ENCODE measurements around the gene TLE3.

The TLE3 gene

DNA sequence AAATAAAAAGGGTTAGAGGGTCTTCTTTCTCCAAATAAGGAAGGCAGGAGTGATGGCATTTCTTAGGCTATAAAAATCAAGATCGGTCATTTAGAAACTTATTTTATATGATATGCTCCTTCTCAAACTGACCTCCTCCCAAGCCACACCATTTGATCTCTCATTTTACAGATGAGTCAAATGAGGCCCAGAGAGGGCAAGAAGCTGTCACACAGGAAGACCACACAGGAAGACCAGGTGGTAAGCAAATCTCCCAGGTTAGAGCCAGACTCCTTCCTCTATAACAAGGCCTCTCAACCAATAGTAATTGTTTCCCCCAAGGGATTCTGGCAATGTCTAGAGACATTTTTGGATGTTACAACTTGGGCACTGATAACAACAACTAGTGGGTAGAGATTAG is 13.8 kb downstream of the TLE3 start:
- no peak for DNase-seq (ENCODE audit: low read depth in 2 of 2)

DNA sequence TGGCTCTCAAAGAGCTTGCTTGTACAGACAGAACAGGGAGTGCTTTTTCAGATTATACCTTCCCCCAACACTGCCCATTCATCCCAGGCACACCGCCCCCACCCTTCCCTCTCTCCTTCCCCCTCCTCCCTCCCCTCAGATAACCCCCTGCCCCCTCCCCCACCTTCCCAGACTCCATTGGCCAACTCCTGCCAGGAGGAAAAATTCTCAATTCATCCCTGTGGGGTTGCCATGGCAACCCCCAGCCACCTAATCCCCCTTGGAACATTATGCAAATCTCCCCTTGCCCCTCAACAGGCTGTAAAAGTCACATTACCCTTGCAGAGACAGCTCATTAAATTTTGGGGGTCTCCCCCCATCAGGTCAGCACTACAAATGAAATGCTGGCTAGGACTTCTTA is 14.3 kb downstream of the TLE3 start:
- DNase-seq (ENCODE audit: low read depth in 2 of 2): no peak

DNA sequence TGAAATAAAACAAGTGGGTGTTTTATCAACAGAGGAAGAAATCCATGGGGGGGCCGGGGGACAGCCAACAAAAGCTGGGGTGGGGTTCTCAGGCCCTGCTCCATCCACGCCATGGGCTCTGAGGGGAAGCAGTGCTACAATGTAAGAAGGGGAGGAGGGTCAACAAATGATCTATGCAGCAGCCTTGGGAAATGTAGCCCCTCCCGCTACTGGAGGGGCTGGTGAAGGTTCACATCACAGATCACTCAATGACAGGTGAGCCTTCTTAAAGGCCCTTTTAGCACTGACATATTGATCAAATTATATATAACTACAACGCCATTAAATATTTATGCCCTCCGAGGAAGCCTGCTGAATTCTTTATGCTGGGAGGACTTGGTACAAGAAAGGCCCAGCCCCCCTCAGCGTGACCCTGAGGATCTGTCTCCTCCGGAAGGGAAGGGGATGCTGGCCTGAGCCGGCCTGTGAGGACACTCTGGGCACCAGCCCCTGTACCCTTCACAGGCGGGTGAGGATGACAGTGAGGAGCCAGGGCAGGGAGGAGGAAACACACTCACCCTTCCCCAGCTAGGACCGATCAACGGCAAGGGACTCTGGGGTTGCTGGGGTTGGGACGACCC is 15.3 kb downstream of the TLE3 start:
- DNase-seq (ENCODE audit: low read depth in 2 of 2): no peak

DNA sequence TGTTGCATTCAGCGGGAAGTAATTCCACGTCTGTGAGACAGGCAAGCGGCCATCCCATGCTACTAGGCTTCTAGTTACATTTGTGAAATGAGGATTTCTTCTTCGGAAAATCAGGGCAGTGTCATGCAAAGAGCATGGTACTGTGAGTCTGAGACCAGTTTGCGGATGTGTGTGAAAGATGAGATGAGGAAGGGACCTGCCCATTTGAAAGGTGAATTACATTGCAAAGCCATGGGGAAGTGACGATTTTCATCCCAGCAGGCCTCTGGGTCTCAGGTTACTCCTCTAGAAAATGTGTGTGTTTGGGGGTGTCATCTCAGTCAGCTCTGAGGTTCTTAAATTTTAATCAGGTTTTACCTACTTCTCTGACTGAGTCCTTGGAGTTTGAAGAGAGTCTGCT is 16.1 kb downstream of the TLE3 start:
- DNase-seq (ENCODE audit: low read depth in 2 of 2): no peak

DNA sequence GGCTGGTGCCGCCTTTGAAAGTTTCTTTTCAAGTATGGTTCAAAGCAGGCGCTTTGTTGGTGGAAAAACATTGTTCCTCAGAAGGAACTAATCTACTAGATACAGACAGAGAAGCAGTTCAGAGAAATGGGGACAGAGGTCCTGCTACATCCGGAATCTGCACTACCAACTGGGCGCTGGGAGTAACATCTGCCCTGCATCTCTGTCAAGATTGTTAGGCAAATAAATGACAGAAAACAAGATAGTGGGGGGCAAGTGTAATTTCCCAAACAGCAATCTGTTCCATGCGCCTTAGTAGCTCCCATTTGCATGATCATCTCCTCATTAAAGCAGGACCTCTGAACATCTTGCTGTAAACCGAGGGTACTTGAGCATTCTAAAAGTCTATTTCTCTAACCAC is 17.4 kb downstream of the TLE3 start:
- DNase-seq (ENCODE audit: low read depth in 2 of 2): no peak

DNA sequence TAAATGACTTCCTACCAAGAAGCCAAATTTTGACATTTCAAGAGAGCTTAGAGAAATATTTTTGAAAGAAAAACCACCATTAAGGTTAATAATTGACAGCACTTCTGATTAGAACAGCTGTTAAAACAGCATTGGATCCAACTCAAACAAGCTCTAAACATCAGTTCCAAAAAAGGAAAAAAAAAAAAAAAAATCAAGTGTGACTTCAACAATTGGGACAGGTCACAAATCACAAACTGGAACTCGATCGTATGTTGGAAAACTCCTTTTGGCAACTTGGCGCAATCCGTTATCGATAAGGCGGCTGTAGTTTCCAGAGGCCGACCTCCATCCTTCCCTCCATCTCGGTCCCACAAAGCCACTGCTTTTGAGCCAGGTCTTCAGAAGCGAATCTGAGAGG is 17.8 kb downstream of the TLE3 start:
- DNase-seq (ENCODE audit: low read depth in 2 of 2): no peak

DNA sequence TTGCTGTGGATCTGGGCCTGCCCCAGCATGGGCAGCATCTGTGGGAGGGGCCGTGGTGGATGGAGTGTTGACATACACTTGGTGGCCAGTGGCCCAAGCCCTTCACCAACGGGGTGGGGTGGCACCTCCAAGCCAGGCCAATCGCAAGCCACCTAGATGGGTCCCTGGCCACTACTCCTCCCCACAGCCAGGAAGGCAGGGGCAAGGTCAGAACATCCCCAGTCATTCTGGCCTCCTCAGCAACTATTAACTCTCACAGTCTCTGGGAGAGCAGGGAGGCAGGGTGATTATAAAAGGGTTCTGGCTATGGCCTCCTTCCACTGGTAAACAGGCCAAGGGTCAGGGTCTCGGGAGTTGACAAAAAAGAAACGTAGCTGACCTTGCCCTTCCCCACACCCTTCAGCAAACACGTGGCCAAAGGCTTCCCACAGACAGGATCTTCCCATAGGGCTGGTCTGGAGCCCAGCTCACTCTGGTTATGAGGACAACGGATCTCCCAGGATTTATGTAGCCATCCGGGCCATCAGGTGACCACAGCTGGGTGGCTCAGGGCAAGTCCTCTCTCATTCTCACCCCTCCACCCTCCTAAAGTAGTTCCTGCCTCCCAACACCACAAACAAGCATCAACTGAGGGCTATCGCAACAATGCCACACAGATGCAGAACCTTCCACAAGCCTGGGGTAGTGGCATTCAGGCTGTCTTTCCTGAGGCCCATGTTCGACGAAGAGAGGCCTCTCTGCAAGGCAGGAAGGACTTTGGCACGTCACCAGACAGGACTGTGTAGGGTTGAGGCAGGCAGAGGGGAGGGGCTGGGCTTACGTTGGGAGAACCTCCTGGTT is 18.9 kb downstream of the TLE3 start:
- DNase-seq (ENCODE audit: low read depth in 2 of 2): no peak

DNA sequence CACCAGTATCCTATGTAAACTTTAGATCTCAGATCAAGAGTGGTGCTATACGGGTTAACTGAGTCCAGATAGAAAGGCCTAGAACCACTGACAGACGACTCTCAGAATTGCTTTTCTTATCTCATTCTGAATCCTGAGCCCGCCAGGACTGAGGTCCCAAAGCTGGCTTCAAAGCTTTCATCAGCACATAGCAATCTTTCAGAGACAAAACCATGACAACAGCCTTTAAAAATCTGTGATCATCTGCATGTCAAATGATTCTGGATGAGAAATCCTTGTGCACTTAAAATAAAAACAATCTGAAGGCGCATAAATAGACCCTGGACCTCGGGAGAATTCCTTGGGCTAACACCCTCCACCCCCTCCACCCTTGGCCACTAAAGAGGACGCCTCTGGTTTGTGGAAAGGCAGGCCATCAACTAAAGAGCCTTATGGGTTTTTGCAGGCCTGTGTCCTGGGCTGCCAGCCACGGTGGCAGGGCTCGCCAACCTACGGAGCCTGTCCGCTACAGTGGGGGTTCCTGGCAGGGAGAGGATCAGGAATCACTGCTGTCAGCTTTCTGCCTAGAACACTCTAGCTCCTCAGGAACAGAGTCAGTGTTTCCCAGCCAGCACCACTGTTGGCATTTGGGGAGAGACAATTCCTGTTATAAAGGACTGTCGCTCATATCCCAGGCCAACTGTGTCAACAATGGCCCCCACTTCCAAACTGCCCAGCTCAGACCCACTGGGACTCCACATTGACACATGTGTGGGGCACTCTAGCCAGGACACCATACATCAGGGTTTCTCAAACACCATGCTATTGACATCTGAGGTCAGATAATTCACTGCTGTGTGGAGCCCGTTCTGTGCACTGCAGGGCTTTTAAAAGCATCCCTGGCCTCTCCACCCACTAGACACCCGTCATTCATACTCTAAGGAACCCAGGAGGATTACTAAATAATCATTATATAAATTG is 20.2 kb downstream of the TLE3 start:
- DNase-seq (ENCODE audit: low read depth in 2 of 2): no peak

DNA sequence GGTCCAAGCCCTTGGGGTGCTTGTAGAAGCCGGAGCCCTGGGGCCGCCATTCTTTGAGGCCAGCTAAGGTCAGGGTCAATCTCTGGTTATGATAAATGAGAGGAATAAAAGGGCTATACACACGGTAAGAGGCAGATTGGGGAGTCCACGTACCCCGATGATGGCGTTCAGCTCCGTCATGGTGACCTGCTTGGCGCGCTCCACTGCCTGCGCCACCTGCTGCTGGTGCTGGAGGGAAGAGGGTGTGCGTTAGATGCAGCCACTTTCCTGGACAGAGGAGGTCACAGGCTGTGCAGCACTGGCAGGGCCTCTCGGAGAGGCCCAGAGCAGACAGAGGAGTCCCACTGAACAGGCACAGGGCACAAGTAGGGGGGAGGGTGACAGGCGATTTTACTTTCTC is 23.3 kb downstream of the TLE3 start:
- no peak for DNase-seq (ENCODE audit: low read depth in 2 of 2)

DNA sequence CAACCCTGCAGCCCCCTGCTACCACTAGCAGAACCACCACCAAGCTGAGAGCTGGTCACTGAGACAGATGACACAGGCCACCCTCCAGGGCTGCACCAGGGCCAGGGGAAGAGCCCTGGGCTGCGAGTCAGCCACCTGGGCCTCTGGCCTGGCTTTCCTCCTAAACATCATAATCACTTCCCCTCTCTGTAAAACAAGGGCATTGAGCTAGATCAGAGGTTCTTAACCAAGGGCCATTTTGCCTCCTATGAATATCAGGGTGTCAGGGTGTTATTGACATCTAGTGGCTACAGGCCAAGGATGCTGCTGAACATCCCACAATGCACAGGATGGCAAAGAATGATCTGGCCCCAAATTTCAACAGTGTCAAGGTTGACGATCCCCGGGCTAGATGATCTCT is 25.2 kb downstream of the TLE3 start:
- DNase-seq (ENCODE audit: low read depth in 2 of 2): no peak

DNA sequence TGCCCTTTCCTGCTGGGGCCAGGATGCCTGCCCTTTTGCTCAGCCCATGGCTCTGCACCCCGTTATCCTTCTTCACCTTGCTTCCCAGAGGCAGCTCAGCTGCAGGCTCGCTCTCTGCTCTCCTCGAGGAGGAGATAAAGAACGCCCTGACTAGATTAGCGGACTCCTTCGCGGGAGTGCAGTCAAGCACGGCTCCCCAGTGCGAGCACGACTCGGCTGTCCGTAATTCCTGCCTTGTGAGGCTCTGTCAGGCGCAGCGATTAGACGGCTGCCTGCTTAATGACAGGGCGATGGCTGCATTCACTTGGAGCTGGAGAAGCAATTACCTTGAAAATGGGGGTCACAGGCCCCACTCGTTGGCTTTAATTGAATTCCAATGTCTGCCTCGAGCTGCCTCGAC is 25.9 kb downstream of the TLE3 start:
- DNase-seq (ENCODE audit: low read depth in 2 of 2): no peak

DNA sequence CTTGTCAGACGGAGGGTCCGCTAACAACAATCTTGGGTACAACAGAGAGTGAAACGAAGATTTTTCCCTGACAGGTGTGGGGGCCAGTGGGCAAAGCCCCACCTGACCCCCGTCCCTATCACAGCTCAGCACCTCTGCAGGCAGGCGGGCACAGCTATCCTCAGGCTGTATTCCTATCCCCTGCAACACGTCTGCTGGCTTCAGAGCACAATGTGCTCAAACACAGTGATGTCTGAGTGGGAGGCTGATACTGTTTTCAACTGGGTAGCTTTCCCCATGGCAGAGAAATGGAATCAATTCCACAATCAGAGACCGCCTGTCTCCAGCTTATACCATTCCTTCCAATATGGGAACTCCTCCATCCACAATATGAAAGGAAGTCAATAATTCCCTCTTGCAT is 28.0 kb downstream of the TLE3 start:
- no peak for DNase-seq (ENCODE audit: low read depth in 2 of 2)

DNA sequence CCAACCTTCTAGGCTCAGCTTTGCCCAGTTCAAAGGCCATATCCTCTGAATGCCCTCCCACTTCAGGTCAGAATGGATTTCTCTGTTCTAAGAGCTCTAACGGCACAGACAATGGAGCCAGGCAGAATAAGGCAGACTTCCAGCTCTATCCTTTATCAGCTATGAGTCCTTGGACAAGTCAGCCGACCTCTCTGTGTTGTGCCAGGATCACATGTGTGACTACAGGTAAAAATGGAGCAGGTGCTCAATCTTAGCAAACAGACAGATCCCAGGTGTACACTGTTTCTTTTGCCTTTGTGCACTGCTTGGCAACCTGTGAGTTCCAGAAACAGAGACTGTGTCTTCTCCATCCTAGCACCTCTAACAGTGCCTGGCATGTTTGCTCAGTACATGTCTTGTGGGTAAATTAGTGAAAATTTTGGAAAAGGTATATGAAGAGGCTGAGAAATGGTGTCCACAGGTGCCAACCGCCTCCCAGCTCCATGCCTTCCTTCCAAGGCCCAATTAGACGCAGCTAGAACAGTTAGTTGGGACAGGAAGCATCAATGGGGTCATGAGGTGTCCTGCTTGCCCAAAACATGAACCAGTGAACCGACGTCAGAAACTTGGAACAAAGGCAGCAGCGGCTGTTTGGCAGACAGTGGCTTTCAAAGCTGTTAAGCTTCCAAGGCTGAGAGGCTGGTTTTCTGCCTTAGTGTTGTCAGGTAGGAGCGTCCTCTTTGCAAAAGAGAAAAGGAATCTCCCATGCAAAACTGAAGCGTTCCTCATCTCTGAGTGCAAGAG is 28.7 kb downstream of the TLE3 start:
- no peak for DNase-seq (ENCODE audit: low read depth in 2 of 2)

DNA sequence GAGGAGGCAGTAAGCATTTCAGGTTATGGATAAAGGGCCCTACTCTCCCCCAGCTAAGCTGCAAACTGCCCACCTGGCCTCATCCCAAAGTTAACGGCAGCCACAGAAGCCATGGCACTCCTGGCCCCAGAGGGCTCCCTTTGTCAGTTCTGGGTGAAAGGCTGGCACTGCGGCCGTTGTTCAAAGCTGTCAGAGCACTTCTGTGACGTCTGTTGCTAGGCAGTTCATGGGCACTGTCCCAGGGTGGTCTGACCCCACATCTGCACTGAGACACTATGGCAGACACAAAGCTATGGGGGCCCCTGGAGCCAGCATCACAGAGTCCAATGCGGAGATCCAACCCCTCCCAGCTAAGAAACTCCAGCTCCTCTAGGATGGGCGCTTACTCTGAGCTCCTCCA is 30.0 kb downstream of the TLE3 start:
- no peak for DNase-seq (ENCODE audit: low read depth in 2 of 2)

DNA sequence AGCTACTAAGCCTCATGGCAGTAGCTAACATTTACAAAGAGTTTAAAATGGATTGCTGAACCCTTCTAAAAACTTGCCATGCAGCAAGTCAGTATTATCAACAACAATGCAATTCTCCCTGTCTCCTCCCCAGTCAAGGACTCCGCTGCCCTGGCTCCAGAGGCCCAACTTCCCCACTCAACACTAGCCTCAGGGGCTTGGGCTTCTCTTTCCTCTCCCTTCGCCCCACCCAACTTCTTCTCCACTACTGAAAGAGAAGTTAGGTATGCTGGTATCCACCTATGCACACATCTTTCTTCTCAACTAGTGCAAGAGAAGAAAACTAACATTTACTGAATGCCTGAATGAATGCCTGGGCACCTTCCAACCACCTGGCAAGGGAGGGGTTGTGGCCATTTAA is 30.7 kb downstream of the TLE3 start:
- DNase-seq (ENCODE audit: low read depth in 2 of 2): no peak

DNA sequence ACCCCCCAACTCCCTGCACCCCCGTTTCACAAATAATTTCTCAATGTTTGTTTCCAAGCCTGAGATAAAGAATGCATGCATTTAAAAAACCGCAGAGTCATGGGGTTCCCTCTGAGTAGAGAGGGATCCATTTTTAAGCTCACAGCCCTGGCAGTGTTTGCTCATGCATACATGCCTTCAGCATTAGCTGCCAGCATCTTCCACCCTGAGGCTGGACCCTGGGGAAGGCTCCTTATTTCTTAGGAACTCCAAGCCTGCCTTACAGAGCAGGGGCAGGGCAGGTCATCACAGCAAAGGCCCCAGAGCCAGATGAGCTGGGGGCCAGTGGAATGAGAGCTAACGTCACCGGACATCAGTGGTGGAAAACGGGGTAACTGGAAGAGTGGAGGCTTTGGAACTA is 31.3 kb downstream of the TLE3 start:
- DNase-seq (ENCODE audit: low read depth in 2 of 2): no peak

DNA sequence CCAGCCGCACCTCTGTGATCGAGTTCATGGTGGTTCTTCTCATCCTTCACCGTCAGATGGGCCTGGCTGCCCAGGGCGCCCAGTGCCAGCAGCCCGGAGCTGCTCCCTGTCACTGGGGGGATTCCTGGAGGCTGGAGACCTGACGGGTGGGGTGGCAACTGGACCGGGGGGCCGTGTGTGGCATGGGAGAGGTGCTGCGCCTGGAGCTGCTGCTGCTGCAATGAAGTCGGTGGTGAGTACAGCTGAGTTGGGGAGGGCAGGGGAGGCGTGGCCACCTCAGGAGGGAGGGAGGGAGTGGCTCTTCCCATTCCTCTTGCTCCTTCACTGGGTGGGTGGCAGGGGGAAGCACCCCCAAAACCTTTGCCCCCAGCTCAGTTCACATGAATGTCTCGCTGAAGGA is 31.7 kb downstream of the TLE3 start:
- no peak for DNase-seq (ENCODE audit: low read depth in 2 of 2)

DNA sequence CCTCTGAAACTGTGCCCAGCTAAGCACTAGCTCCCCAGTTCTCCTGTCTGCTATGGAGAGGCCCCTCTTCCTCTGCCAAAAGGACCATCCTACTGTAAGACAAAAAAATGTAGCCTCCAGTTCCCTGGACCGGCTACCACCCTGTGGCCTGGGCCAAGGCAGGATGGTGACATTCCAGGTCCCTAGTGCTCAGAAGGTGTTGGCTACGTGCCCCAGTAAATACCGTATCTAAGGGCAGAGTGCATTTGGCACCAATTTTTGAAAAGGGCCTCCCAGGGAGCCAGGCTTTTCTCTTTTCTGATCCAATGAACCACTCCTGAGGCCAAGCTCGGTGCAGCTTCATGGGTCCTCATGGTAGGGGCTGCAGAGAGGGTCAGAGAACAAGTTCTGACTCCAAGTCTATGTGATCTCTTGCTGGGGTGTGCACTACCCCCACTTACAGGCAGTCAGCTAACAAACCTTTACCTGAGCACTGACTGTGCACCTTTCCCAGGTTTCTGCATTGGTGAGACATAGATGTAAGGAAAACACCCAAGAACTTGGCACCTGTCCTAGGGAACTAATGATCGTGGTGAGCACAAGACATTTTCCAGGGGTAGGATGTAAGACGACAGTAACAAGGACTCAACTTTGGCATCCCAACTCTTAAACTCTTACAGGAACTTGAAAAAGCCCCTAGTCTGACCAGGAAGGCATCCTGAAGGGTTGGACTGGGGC is 32.6 kb downstream of the TLE3 start:
- no peak for DNase-seq (ENCODE audit: low read depth in 2 of 2)

DNA sequence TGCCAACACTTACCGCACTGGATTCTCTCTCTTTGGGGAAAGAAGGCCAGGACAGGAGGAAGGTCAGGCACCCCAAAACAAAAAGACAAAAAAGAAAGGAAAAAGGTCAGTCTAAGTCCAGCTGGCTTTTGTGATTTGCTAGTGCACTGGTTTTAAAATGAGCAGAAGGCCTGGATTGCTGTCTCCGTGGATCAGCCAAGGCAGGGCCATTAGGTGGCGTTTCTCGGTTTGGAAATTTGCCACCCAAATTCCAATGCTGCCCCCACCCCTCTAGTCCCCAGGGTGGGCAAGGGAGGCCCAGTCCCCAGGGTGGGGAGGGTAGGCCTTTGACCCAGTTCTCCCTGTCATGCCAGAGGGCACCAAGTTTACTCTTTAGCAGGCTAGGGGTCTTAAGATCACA is 33.3 kb downstream of the TLE3 start:
- DNase-seq (ENCODE audit: low read depth in 2 of 2): no peak

DNA sequence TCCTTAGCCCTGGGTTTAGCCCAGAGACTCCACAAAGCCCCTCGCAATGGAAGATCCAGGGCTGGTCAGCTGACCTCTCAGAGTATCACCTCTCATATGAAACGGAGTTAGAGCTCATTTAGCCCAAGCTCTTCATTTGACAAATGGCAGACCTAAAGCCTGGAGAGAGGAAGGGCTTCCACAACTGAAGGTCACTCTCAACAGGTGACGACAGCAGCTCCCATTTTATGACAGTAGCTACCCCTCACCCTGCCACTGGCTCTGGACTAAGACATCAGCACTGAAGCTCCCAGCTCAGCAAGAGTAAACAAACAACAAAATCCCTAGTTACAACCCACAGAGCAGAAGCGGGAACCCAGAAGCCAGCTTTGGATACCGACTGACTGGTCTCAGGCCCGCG is 33.7 kb downstream of the TLE3 start:
- no peak for DNase-seq (ENCODE audit: low read depth in 2 of 2)

DNA sequence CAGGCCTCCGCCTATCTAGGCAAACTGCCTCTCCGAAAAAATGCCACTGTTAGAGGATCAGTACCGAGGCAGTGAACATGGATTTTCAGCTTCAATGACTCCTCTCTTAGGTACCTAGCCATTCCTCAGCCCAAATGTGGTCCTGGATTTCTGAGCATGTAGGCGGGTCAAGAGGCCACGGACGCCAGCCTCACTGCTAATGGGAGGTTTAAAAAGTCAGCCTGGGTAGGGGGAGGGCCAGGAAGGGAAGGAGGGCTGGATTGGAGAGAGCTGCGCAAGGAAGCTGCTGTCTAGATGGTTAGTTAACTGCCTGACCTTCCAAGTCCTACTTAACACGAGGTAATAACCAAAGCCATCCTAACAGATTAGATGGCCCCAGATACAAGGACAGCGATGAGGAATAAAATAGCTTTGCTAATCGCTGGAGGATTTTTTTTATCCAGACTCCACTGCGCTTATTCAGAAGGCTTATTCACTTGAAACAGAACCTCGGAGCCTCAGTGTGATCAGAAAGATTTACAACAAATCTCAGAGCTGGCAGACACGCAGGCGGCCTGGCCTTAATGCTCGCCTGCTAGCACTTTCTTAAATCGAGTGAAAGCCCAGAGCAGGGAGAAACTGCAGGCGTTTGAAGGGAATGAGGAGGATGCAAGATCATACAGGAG is 34.3 kb downstream of the TLE3 start:
- no peak for DNase-seq (ENCODE audit: low read depth in 2 of 2)
